K562 (cell line): ENCODE results near the gene SEC22C. TPM values are rescaled to one million over a fixed set of nuclear protein-coding genes. Genes with fewer than 3 reads are reported as not detected.

Experiments used
- ATAC-seq: fragments of 200-7000 bp; cut with Tn5 transposase; 3 replicates; pipeline ENCODE4 v1.9.1; 2020; ENCODE audit warnings: moderate library complexity
- BruUV-seq: library from RNA; stranded (reverse); fragments of 400-500 nt; replicated peaks from 2 replicates; lab custom pipeline; 2021; lab: Mats Ljungman, UMichigan
- CTCF ChIA-PET: fragments of 300-600 bp; formaldehyde crosslinking; extraction: SDS; loops from one replicate; lab custom pipeline; 2021; ENCODE audit warnings: low intra/inter-chr PET ratio; lab: Yijun Ruan, JAX
- POLR2A ChIA-PET: fragments of 300-600, 350-650 bp; sonication (Branson Sonifier 250); formaldehyde crosslinking; extraction: SDS; loops from one replicate; lab custom pipeline; 2021; ENCODE audit warnings: antibody characterized with exemption, inconsistent platforms; lab: Yijun Ruan, JAX
- DNase-seq, 4 experiments: peaks; one replicate each; pipeline versions ENCODE4 v3.0.0 to v3.0.0-alpha.2; 2011 to 2018; ENCODE audit warnings: low spot score in 3 of 4, mixed read lengths in 3 of 4; ENCODE audit errors: extremely low read depth in 1 of 4
- FAIRE-seq: peaks from 2 replicates; lab custom pipeline; 2011; peaks lifted over from hg19 to GRCh38; lab: Jason Lieb, UNC
- H2AFZ ChIP-seq: 2 replicates; pipeline ENCODE4 v1.6.0; 2011; ENCODE audit warnings: low read depth, low read length, control low read depth, inconsistent platforms
- H3K27ac ChIP-seq: fragments of 200-600 bp; 3 replicates; pipeline ENCODE4 v1.8.0; 2011; ENCODE audit warnings: low read depth, mild to moderate bottlenecking, control low read depth, inconsistent platforms, low read length, moderate library complexity, mixed read lengths; ENCODE audit errors: extremely low read depth
- H3K27me3 ChIP-seq, 2 experiments: fragments of 300-600 bp in 1 of 2; 2 replicates in 1 of 2; 3 replicates in 1 of 2; pipeline versions ENCODE4 v1.6.0 to v1.8.0; 2011; ENCODE audit warnings: inconsistent platforms in 2 of 2, low read length in 2 of 2, mild to moderate bottlenecking in 1 of 2, mixed read lengths in 1 of 2, moderate library complexity in 1 of 2; ENCODE audit not compliant: control insufficient read depth in 2 of 2, insufficient read depth in 2 of 2
- H3K36me3 ChIP-seq: fragments of 300-600 bp; 3 replicates; pipeline ENCODE4 v1.8.0; 2011; ENCODE audit warnings: mild to moderate bottlenecking, low read length, inconsistent platforms; ENCODE audit not compliant: control insufficient read depth, insufficient read depth
- H3K4me1 ChIP-seq, 2 experiments: fragments of 200-600 bp in 1 of 2; replicated peaks in 1 of 2; 2 replicates in 1 of 2; 3 replicates in 1 of 2; pipeline versions ENCODE4 v1.5.1 to v1.8.0; 2011; ENCODE audit warnings: inconsistent platforms in 2 of 2, low read length in 2 of 2, mild to moderate bottlenecking in 1 of 2, mixed read lengths in 1 of 2, moderate library complexity in 1 of 2; ENCODE audit not compliant: control insufficient read depth in 2 of 2, insufficient read depth in 2 of 2
- H3K4me2 ChIP-seq: 2 replicates; pipeline ENCODE4 v1.6.1; 2011; ENCODE audit warnings: low read length, control low read depth, inconsistent platforms, mixed read lengths; ENCODE audit not compliant: insufficient read depth
- H3K4me3 ChIP-seq: fragments of 200-600 bp; sonication (generic), shearing (Covaris generic); 2 replicates; pipeline ENCODE4 v1.5.1; 2016; ENCODE audit warnings: control low read depth, inconsistent platforms
- H3K79me2 ChIP-seq: fragments of 200-600 bp; 3 replicates; pipeline ENCODE4 v1.8.0; 2011; ENCODE audit warnings: low read length, inconsistent platforms; ENCODE audit not compliant: control insufficient read depth, insufficient read depth
- H3K9ac ChIP-seq, 2 experiments: 2 replicates each; pipeline versions ENCODE4 v1.6.0 to v1.6.1; 2011; ENCODE audit warnings: low read depth in 2 of 2, low read length in 2 of 2, control low read depth in 1 of 2, inconsistent platforms in 1 of 2, mild to moderate bottlenecking in 1 of 2, mixed read lengths in 1 of 2; ENCODE audit not compliant: insufficient read depth in 1 of 2
- H3K9me1 ChIP-seq: one replicate; pipeline ENCODE4 v1.6.0; 2011; ENCODE audit warnings: inconsistent platforms, mild to moderate bottlenecking, low read length, moderate library complexity; ENCODE audit not compliant: control insufficient read depth, insufficient read depth
- H3K9me3 ChIP-seq: replicated peaks from 2 replicates; pipeline ENCODE4 v1.5.1; 2011; ENCODE audit warnings: low read depth, low read length, inconsistent platforms; ENCODE audit not compliant: control insufficient read depth, insufficient read depth
- H4K20me1 ChIP-seq: replicated peaks from 2 replicates; pipeline ENCODE4 v1.6.1; 2011; ENCODE audit warnings: low read length, inconsistent platforms, mixed read lengths; ENCODE audit not compliant: control insufficient read depth, insufficient read depth
- ARID2 ChIP-seq: fragments of 450-650 bp; IDR thresholded peaks from 2 replicates; pipeline ENCODE4 v1.6.1; 2017; ENCODE audit warnings: antibody characterized with exemption, mild to moderate bottlenecking
- C11orf30 ChIP-seq: fragments of 450-650 bp; IDR thresholded peaks from 2 replicates; pipeline ENCODE4 v1.6.1; 2016; ENCODE audit warnings: low read depth, mild to moderate bottlenecking
- CEBPB ChIP-seq: fragments of 450-650 bp; IDR thresholded peaks from 2 replicates; pipeline ENCODE4 v1.6.1; 2016; ENCODE audit warnings: missing genetic modification characterization, missing compliant biosample characterization
- CREBBP ChIP-seq: IDR thresholded peaks from one replicate; pipeline ENCODE4 v1.6.1; 2012; ENCODE audit warnings: low read depth, mild to moderate bottlenecking, control low read depth, inconsistent platforms, low read length
- DEAF1 ChIP-seq: fragments of 450-650 bp; formaldehyde crosslinking; IDR thresholded peaks from 2 replicates; pipeline ENCODE4 v1.4.0; 2020; ENCODE audit warnings: mild to moderate bottlenecking, moderate library complexity
- ERF ChIP-seq: fragments of 450-650 bp; formaldehyde crosslinking; IDR thresholded peaks from 2 replicates; pipeline ENCODE4 v1.4.0; 2020; ENCODE audit warnings: mild to moderate bottlenecking, mixed read lengths
- ETV1 ChIP-seq: fragments of 450-650 bp; conservative IDR thresholded peaks from 2 replicates; pipeline ENCODE4 v1.6.1; 2016; ENCODE audit warnings: missing genetic modification characterization, control low read depth, low read depth, missing compliant biosample characterization
- FOS ChIP-seq: IDR thresholded peaks from 3 replicates; pipeline ENCODE4 v1.6.1; 2011; ENCODE audit not compliant: insufficient read length; ENCODE audit errors: extremely low read depth
- HMGN3 ChIP-seq: IDR thresholded peaks from 2 replicates; pipeline ENCODE4 v1.6.1; 2011; ENCODE audit warnings: borderline replicate concordance, low read depth, mild to moderate bottlenecking, mixed read lengths, low read length; ENCODE audit not compliant: insufficient read length; ENCODE audit errors: extremely low read depth
- MYNN ChIP-seq, 2 experiments: sonication (generic); formaldehyde crosslinking in 1 of 2; IDR thresholded peaks; 2 replicates each; pipeline versions ENCODE4 v1.5.0 to v1.6.1; 2016 to 2020; ENCODE audit warnings: antibody characterized with exemption in 1 of 2, missing genetic modification reagents in 1 of 2
- PYGO2 ChIP-seq: fragments of 450-650 bp; IDR thresholded peaks from 2 replicates; pipeline ENCODE4 v1.6.1; 2016; ENCODE audit warnings: mild to moderate bottlenecking, missing genetic modification characterization, moderate library complexity, missing compliant biosample characterization
- SIRT6 ChIP-seq: IDR thresholded peaks from one replicate; pipeline ENCODE4 v1.6.1; 2012; ENCODE audit warnings: low read depth, mild to moderate bottlenecking, control low read depth, inconsistent platforms, low read length, moderate library complexity
- XRCC3 ChIP-seq: fragments of 450-650 bp; IDR thresholded peaks from 2 replicates; pipeline ENCODE4 v1.6.1; 2017; ENCODE audit warnings: mild to moderate bottlenecking, moderate library complexity
- ZNF445 ChIP-seq: fragments of 250-450 bp; sonication (Bioruptor Pico); IDR thresholded peaks from 2 replicates; pipeline ENCODE4 v1.4.0; 2020; ENCODE audit warnings: low read depth, mild to moderate bottlenecking, moderate library complexity
- ZNF655 ChIP-seq: fragments of 250-450 bp; sonication (Bioruptor Pico); IDR thresholded peaks from 2 replicates; pipeline ENCODE4 v1.5.0; 2021
- ZNF695 ChIP-seq: fragments of 450-650 bp; formaldehyde crosslinking; IDR thresholded peaks from 2 replicates; pipeline ENCODE4 v1.4.0; 2020; ENCODE audit warnings: mild to moderate bottlenecking, moderate library complexity
- WGBS: fragments of 100-300 bp; shearing (Covaris generic); methylation state at CpG from one replicate; pipeline ENCODE4 v1.1.6; 2016; ENCODE audit warnings: low coverage, mixed read lengths; ENCODE audit not compliant: insufficient coverage; ENCODE audit errors: missing lambda C conversion rate; 5-methylcytosine and 5-hydroxymethylcytosine counted together
- in situ Hi-C: fragments of 300-500 bp; cut with MboI; formaldehyde crosslinking; loops from 4 replicates; pipeline ENCODE4 v1.15.0; 2018; ENCODE audit warnings: inconsistent platforms, mixed read lengths
- intact Hi-C: fragments of 100-400 bp; cut with micrococcal nuclease; formaldehyde crosslinking; loops from 2 replicates; pipeline ENCODE4 v1.14.2; 2022
- polyA plus RNA-seq, 8 experiments: library from polyadenylated mRNA; depleted of rRNA in 4 of 8; stranded (reverse) in 5 of 8; unstranded in 3 of 8; fragments of >200 nt; fragmentation: Nextera tagmentation in 2 of 8; fragmentation: Illumina TruSeq in 1 of 8; extraction: Ambion mirVana in 2 of 8; extraction: Trizol in 1 of 8; gene quantifications; 2 replicates each; pipeline versions ENCODE4 v1.2.1 to v1.2.3, GENCODE V29; 2011 to 2014; ENCODE audit warnings: inconsistent platforms in 1 of 8, missing spikeins in 1 of 8
- total RNA-seq, 7 experiments: library from RNA; depleted of rRNA in 6 of 7; stranded (reverse); fragments of >200 nt in 6 of 7; fragmentation: Illumina TruSeq in 2 of 7; extraction: Trizol in 2 of 7; gene quantifications; 2 replicates each; pipeline versions ENCODE4 v1.2.1 to v1.2.3, GENCODE V29; 2011 to 2021; ENCODE audit warnings: low replicate concordance in 1 of 7

The SEC22C gene
- total and polyA plus RNA-seq, 9 of the 15 experiments (the other 6 are each of a cell fraction or from before 2014, with no cell fraction given): 35.6 to 68.4 (median 50.7) TPM

GRCh38 chr3:42547401-42547945, 34.3 kb downstream of the SEC22C start (continued):
- TF ChIP-seq HMGN3 (no peak), SIRT6 (no peak), ETV1 (tag) (no peak), DEAF1 (CRISPR knock-in tag) (no peak), XRCC3 (no peak), ERF (CRISPR knock-in tag) (no peak; the same call in 1 of the 2 replicates), ZNF445 (no peak), PYGO2 (no peak)

DNA sequence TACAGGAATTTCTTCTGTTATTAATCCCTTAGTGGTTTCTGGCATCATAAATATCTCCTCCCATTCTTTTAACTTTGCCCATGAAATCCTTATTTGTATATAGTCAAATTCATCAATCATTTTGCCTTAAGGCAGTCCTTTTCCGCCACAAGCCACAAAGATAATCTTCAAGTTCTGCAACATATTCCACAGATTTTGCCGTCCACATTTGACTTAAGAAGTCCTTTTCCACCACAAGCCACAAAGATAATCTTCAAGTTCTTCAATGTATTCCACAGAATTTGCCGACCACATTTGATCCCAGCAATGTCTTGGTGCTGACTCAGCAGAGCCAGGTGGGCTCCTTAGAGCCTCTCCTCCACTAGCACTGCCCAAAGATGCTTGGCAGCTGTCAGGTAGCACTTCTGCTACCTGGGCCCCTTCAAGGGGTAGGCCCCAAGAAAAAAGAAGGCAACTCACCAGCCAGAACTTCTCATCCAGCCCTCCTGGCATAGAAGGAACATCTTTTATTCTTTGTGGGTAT, 35.0 kb downstream of the SEC22C start:
- ChIA-PET CTCF (interaction anchor here (0.5 to 1.5 kb wide), 4 partner anchors 28 to 338 kb away, joined by 3 to 6 read pairs (median 4); no protein-coding TSS in a partner anchor), POLR2A (no interaction called here)
- Histone ChIP-seq H4K20me1 (peaks cover 14% of the 10 kb centered on the region), H3K79me2 (no peaks in the 10 kb centered on the region), H3K4me1 (no peaks in the 10 kb centered on the region), H3K27ac (no peak overlapping the region), H3K9me3 (no peaks in the 10 kb centered on the region), H3K4me3 (no peak overlapping the region), H3K9me1 (no peaks in the 10 kb centered on the region), H3K36me3 (peaks cover 26% of the 10 kb centered on the region; the same call in 2 of the 3 replicates), H3K9ac (no peak overlapping the region), H3K4me2 (no peak overlapping the region), H3K27me3 (peaks cover 0 to 12% of the 10 kb centered on the region in 2 experiments; a peak in 2 of 5 replicates), H2AFZ (no peak overlapping the region)
- 53% methylated on average over 3 of the region's 3 CpGs for WGBS
- in situ Hi-C loops: no loop called here
- intact Hi-C loops: loop anchor here (5.0 kb wide), 1 partner anchor 314 kb away; no protein-coding TSS in a partner anchor
- FAIRE-seq (no peak), ATAC-seq (no peak), DNase-seq (no peak)
- BruUV-seq: no TSS peak
- no peak for TF ChIP-seq CEBPB (tag)
- no peak for TF ChIP-seq MYNN (IDR thresholded peaks at IDR 0.05)
- no peak for TF ChIP-seq MYNN (CRISPR knock-in tag; IDR thresholded peaks at IDR 0.05)
- TF ChIP-seq ZNF655 (CRISPR knock-in tag): no peak
- TF ChIP-seq ARID2: no peak
- no peak for TF ChIP-seq CREBBP
- TF ChIP-seq ZNF695 (CRISPR knock-in tag): no peak
- TF ChIP-seq FOS: no peak
- TF ChIP-seq C11orf30: peak; percentile 82
